ENCODE data around the gene IQGAP3.

- TF ChIP-seq EZH2 (IDR thresholded peaks at IDR 0.05; ENCODE audit: borderline replicate concordance, insufficient read depth, low read length, poor library complexity, severe bottlenecking) (no peak), SMC3 (conservative IDR thresholded peaks at IDR 0.05; ENCODE audit: poor library complexity) (no peak), CTCF (IDR thresholded peaks at IDR 0.05; ENCODE audit: poor library complexity, severe bottlenecking) (no peak), POLR2AphosphoS5 (IDR thresholded peaks at IDR 0.05) (no peak), RAD21 (conservative IDR thresholded peaks at IDR 0.05) (no peak), EP300 (conservative IDR thresholded peaks at IDR 0.05; ENCODE audit: poor library complexity, severe bottlenecking) (no peak), TAF1 (IDR thresholded peaks at IDR 0.05; ENCODE audit: low read depth) (no peak), MXI1 (conservative IDR thresholded peaks at IDR 0.05; ENCODE audit: poor library complexity, severe bottlenecking) (no peak), REST (IDR thresholded peaks at IDR 0.05; ENCODE audit: borderline replicate concordance) (no peak)
Measured at GRCh38 chr1:156510709-156511108, 61.7 kb downstream of the IQGAP3 start.
